Measurements from ENCODE around the gene CELF5.
"Not testable (repeated sequence)": the region's sequence is repeated elsewhere in the genome, so short reads cannot be mapped to it uniquely, and the experiment has no call there.

CELF5 gene

DNA sequence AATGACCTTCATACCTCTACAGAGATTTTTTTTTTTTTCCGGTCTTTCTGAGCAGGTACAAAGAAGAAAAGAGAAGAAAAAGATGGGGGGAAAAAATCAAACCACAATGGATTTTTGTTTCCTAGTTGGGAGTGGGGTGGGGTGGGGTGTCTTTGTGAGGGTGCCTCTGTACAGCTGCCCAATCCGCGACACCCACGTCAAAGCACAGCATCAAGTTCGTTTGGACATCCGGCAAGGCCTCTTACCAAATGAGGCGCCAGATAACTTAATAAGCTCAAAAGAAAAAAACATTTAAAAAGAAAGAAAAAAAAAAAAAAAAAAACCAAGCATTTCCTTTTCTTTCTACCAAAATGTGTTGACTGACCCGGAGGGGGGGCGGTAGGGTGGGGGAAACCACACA is 71.6 kb downstream of the CELF5 start:
- POLR2A ChIA-PET (ENCODE audit: low non-redundant PET): no interaction called here
- CTCF ChIA-PET: no interaction called here
- no peak for DNase-seq (ENCODE audit: low spot score)
- H3K27ac ChIP-seq: no peak overlapping the region
- TF ChIP-seq, protein P1, sequence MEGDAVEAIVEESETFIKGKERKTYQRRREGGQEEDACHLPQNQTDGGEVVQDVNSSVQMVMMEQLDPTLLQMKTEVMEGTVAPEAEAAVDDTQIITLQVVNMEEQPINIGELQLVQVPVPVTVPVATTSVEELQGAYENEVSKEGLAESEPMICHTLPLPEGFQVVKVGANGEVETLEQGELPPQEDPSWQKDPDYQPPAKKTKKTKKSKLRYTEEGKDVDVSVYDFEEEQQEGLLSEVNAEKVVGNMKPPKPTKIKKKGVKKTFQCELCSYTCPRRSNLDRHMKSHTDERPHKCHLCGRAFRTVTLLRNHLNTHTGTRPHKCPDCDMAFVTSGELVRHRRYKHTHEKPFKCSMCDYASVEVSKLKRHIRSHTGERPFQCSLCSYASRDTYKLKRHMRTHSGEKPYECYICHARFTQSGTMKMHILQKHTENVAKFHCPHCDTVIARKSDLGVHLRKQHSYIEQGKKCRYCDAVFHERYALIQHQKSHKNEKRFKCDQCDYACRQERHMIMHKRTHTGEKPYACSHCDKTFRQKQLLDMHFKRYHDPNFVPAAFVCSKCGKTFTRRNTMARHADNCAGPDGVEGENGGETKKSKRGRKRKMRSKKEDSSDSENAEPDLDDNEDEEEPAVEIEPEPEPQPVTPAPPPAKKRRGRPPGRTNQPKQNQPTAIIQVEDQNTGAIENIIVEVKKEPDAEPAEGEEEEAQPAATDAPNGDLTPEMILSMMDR (conservative IDR thresholded peaks at IDR 0.05; ENCODE audit: low read depth): no peak

DNA sequence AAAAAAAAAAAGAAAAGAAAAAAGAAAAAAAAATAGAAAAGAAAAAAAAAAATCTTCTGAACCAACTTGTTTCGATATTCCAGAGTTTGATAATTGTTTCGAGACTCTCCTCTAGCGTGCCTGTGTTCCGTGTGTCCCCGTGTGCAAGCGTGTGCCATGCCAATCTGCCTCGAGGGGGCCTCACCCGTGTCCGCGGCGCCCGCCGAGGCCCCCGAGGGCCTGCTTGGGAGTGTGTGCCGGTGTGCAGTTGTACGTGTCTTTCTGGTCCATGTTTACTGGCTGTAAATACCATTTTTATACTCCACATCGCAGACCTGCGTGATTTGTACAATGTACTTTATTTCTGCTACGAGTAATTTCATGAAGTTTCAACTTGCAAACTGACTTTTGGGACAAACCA is 72.0 kb downstream of the CELF5 start:
- TF ChIP-seq, protein P1 (conservative IDR thresholded peaks at IDR 0.05; ENCODE audit: low read depth): no peak
- ChIA-PET CTCF (no interaction called here), POLR2A (ENCODE audit: low non-redundant PET) (no interaction called here)

DNA sequence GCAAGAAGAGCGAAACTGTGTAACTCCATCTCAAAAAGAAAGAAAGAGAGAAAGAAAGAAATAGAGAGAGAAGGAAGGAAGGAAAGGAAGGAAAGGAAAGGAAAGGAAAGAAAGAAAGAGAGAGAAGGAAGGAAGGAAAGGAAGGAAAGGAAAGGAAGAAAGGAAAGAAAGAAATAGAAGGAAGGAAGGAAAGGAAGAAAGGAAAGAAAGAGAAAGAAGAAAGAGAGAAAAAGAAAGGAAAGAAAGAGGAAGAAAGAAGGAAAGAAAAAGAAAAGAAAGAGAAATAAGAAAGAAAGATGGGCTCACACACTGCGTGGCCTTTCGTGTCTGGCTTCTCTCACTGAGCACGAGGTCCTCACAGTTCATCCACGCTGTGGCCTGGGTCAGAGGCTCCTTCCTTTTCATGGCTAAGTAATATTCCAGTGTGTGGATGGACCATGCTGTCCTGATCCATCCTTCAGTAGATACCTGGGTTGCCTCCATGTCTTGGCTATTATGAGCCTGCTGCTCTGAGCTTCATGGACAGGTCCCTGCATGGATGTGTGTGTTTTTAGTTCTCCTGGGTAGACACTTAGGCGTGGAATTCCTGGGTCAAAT is 74.5 kb downstream of the CELF5 start:
- POLR2A ChIA-PET (ENCODE audit: low non-redundant PET): no interaction called here
- TF ChIP-seq, protein P1 (conservative IDR thresholded peaks at IDR 0.05; ENCODE audit: low read depth): no peak
- no peak for DNase-seq (ENCODE audit: low spot score)
- CTCF ChIA-PET: no interaction called here
- H3K27ac ChIP-seq: no peak overlapping the region

More for the DNA sequence above, 72.0 kb downstream of the CELF5 start:
- no peak overlapping the region for H3K27ac ChIP-seq
- no peak for DNase-seq (ENCODE audit: low spot score)

DNA sequence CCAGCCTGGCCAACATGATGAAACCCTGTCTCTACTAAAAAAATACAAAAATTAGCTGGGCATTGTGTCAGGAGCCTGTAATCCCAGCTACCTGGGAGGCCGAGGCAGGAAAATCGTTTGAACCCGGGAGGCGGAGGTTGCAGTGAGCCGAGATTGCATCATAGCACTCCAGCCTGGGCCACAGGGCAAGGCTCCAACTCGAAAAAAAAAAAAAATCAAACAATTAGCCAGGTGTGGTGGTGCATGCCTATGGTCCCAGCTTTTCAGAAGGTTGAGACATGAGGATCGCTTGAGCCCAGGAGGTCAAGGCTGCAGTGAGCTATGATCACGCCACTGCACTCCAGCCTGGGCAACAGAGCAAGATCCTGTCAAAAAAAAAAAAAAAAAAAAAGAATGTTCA is 76.1 kb downstream of the CELF5 start:
- POLR2A ChIA-PET (ENCODE audit: low non-redundant PET): interaction anchor here (0.6 kb wide), 1 partner anchor 36 kb away, joined by 3 read pairs; no protein-coding TSS in a partner anchor
- DNase-seq (ENCODE audit: low spot score); CTCF ChIA-PET: not testable (repeated sequence)
- H3K27ac ChIP-seq: peak overlapping the region; percentile 22; the same call in 1 of the 2 replicates

DNA sequence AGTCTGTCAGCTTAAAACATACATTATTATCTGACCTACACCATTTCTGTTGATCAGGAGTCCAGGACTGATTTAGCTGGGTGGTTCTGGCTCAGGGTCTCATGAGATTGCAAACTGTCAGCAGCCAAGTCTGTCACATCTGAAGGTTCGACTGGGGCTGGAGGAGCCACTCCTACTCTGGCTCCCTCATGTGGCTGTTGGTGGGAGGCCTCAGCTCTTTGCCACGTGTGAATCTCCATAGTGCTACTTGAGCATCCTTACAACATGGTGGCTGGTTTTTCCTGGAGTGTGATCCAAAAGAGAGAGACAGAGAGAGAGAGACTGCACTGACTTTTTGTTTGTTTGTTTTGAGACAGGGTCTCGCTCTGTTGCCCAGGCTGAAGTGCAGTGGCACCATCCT is 78.3 kb downstream of the CELF5 start:
- ChIA-PET POLR2A (ENCODE audit: low non-redundant PET) (no interaction called here), CTCF (interaction anchor here (0.6 kb wide), 1 partner anchor 267 kb away, joined by 3 read pairs; no protein-coding TSS in a partner anchor)
- no peak overlapping the region for H3K27ac ChIP-seq
- TF ChIP-seq, protein P1 (conservative IDR thresholded peaks at IDR 0.05; ENCODE audit: low read depth): no peak
- DNase-seq (ENCODE audit: low spot score): no peak

DNA sequence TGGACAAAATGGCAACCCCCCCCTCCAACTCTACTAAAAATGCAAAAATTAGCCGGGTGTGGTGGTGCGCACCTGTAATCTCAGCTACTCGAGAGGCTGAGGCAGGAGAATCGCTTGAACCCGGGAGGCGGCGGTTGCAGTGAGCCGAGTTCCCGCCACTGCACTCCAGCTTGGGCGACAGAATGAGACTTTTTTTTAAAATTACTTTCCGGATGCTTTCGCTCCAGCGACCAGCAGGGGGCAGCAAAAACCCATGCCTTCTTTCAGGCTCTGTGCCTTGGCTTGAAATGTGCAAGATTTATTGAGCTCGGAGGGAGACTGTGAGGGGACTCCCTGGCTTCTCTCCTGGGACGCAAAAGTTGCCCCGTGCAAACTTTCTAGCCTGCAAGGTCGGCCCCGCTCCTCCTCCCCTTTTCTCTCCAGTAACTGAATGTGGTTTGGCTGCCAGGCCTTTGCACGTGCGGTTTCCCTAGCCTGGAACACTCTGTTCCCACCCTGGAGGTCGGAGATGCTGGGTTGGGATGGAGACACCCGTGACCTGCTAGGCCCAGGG is 80.5 kb downstream of the CELF5 start:
- ChIA-PET CTCF (interaction anchor here (0.5 to 1.1 kb wide), 20 partner anchors 12 to 1149 kb away, joined by 3 to 6 read pairs (median 3); no protein-coding TSS in a partner anchor), POLR2A (ENCODE audit: low non-redundant PET) (no interaction called here)
- peak; percentile 32 for DNase-seq (ENCODE audit: low spot score)
- H3K27ac ChIP-seq: 0 out of 2 replicates have a peak overlapping the region, but pooled peaks have one; percentile 13
- TF ChIP-seq, protein P1 (conservative IDR thresholded peaks at IDR 0.05; ENCODE audit: low read depth): peak; percentile 91

DNA sequence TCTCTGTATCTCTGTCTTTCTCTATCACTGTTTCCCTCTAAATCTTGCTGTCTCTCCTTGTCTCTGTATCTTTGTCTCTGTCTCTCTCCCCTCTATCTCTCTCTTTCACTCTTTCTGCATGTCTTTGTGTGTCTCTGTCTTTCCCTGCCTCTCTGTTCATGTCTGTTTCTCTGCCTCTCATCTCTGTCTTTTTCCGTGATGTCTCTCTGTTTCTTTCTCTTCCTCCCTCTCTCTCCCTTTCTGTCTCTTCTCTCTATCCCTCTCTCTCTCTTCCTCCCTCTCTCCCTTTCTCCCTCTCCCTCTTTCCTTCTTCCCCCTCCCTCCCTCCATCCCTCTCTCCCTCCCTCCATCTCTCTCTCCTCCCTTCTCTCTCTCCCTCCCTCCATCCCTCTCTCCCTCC is 85.3 kb downstream of the CELF5 start:
- ChIA-PET POLR2A (ENCODE audit: low non-redundant PET) (no interaction called here), CTCF (no interaction called here)
- TF ChIP-seq, protein P1 (conservative IDR thresholded peaks at IDR 0.05; ENCODE audit: low read depth): no peak
- no peak overlapping the region for H3K27ac ChIP-seq
- no peak for DNase-seq (ENCODE audit: low spot score)

Data from RWPE1 (cell line).